Effector memory CD4-positive, alpha-beta T cell (primary cell): ENCODE measurements around the gene FXYD6.
A peak's percentile ranks its signal among the peaks of the same experiment; 100 is the strongest.
"Not testable (repeated sequence)": the region's sequence is repeated elsewhere in the genome, so short reads cannot be mapped to it uniquely, and the experiment has no call there.

Source experiments
- DNase-seq, 3 donors: peaks; one replicate each; pipeline ENCODE4 v3.0.0-alpha.2; 2020
- H3K27ac ChIP-seq: 2 replicates; pipeline ENCODE4 v1.7.0; 2013; ENCODE audit warnings: mild to moderate bottlenecking, low read length, moderate library complexity; ENCODE audit not compliant: insufficient read depth, poor library complexity, severe bottlenecking
- H3K27me3 ChIP-seq: replicated peaks from 2 replicates; pipeline ENCODE4 v1.7.0; 2013; ENCODE audit warnings: mild to moderate bottlenecking, low read length; ENCODE audit not compliant: insufficient read depth, control insufficient read depth, poor library complexity, severe bottlenecking
- H3K36me3 ChIP-seq: 2 replicates; pipeline ENCODE4 v1.7.0; 2013; ENCODE audit warnings: mild to moderate bottlenecking, low read length, moderate library complexity; ENCODE audit not compliant: control insufficient read depth, insufficient read depth
- H3K4me1 ChIP-seq: 2 replicates; pipeline ENCODE4 v1.7.0; 2013; ENCODE audit warnings: low read length, mild to moderate bottlenecking; ENCODE audit not compliant: control insufficient read depth, insufficient read depth, poor library complexity, severe bottlenecking
- H3K4me3 ChIP-seq: 2 replicates; pipeline ENCODE4 v1.7.0; 2013; ENCODE audit warnings: low read length, low read depth, mild to moderate bottlenecking; ENCODE audit not compliant: insufficient read depth, poor library complexity, severe bottlenecking
- H3K9me3 ChIP-seq: 2 replicates; pipeline ENCODE4 v1.7.0; 2013; ENCODE audit warnings: mild to moderate bottlenecking, low read length, moderate library complexity; ENCODE audit not compliant: control insufficient read depth
- total RNA-seq, 3 donors: gene quantifications; one replicate each; lab custom pipeline; 2026; lab: John Stamatoyannopoulos, UW

FXYD6 gene
- 0 to 0.19 (median 0.09) reads per million in 3 donors for total RNA-seq

GRCh38 chr11:117876341-117877119, at the start of gene FXYD6:
FXYD6 (minus strand) TSS chr11:117876658; CDS start chr11:117842776, 33,882 bp downstream.
- Histone ChIP-seq H3K36me3 (no peaks in the 10 kb centered on the region), H3K9me3 (no peaks in the 10 kb centered on the region), H3K4me1 (peaks cover 24% of the 10 kb centered on the region), H3K27ac (no peak within 1 kb of the TSS), H3K4me3 (peak within 1 kb of the TSS; percentile 62), H3K27me3 (peaks cover 23% of the 10 kb centered on the region)
- DNase-seq, result no peak

DNA sequence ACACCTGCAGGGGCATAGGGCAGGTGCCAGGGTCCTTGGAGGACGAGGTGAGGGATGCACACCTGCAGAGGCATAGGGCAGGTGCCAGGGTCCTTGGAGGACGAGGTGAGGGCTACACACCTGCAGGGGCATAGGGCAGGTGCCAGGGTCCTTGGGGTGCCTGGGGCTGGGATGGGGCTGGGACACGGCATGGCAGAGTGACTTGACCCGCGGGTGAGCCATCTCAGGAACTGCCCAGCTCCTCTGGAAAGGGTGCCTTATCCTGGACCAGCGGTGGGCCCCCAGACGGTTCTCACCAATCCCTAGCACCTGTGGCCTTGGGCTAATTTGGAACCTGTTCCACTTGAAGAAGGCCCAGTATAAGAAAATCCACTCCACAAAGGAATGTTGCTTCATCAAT, 49.7 kb upstream of the FXYD6 start:
- not testable (repeated sequence) for H3K9me3 ChIP-seq, H3K4me3 ChIP-seq, H3K27ac ChIP-seq, H3K36me3 ChIP-seq, H3K27me3 ChIP-seq, DNase-seq
- H3K4me1 ChIP-seq, result peaks cover 20% of the 10 kb centered on the region

GRCh38 chr11:117925198-117925925, 48.9 kb upstream of the FXYD6 start:
- no peak overlapping the region for H3K4me3 ChIP-seq
- peaks cover 12% of the 10 kb centered on the region for H3K4me1 ChIP-seq
- no peaks in the 10 kb centered on the region for H3K36me3 ChIP-seq
- no peaks in the 10 kb centered on the region for H3K9me3 ChIP-seq
- no peak overlapping the region for H3K27ac ChIP-seq
- no peak for DNase-seq
- no peaks in the 10 kb centered on the region for H3K27me3 ChIP-seq

DNA sequence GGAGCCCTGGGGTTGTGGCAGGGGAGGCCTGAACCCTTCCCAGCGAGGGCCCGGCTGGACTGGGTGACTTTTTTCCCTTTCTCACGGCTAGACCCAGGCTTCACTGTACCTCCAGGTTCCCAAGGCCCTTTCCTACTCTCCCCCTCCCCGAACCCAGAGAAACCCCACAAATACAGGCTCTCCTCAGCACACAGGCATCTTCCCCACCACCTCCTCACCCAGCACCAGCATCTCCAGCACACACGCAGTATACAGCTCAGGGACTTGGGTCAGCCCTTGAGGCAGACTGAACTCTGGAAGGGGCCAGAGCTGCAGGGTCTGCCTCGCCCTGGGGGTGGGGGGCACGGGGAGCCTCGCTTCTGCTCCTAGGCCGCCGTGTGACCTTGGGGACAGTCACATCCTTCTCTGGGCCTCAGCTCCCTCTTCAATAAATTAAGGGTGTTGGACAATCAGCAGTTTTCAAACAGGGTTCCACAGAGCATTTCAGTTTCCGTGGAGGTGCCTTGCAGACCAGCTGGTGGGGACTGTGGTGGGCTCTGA, 48.2 kb upstream of the FXYD6 start:
- no peaks in the 10 kb centered on the region for H3K27me3 ChIP-seq
- DNase-seq, result no peak
- H3K27ac ChIP-seq, result no peak overlapping the region
- H3K36me3 ChIP-seq, result no peaks in the 10 kb centered on the region
- H3K9me3 ChIP-seq, result no peaks in the 10 kb centered on the region
- peaks cover 6% of the 10 kb centered on the region for H3K4me1 ChIP-seq
- no peak overlapping the region for H3K4me3 ChIP-seq

- no peak for DNase-seq
- Histone ChIP-seq H3K27me3 (no peaks in the 10 kb centered on the region), H3K9me3 (no peaks in the 10 kb centered on the region), H3K4me3 (no peak overlapping the region), H3K36me3 (no peaks in the 10 kb centered on the region), H3K27ac (no peak overlapping the region), H3K4me1 (no peaks in the 10 kb centered on the region)
Measured at GRCh38 chr11:117923773-117924172, 47.3 kb upstream of the FXYD6 start.

DNA sequence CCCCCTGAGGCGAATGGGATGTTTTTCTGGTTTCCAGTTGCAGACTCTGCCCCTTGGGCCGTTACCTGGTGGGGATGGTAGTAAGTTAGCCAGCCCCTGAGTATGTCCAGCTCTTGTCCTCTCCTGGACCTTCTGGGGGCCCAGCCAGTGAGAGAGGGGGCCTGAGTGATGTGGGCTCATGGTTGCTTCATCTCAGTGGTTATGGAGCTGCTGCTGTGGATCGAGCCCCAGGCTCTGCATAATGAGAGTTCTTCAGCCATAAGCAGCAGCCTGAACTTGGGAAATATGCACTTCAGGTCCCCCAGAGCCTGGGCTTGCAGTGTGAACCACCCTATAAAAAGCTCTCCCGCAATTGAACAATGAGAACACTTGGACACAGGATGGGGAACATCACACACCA, 46.8 kb upstream of the FXYD6 start:
- no peaks in the 10 kb centered on the region for H3K9me3 ChIP-seq
- no peak overlapping the region for H3K27ac ChIP-seq
- no peaks in the 10 kb centered on the region for H3K36me3 ChIP-seq
- no peak overlapping the region for H3K4me3 ChIP-seq
- no peaks in the 10 kb centered on the region for H3K4me1 ChIP-seq
- no peaks in the 10 kb centered on the region for H3K27me3 ChIP-seq
- no peak for DNase-seq

DNA sequence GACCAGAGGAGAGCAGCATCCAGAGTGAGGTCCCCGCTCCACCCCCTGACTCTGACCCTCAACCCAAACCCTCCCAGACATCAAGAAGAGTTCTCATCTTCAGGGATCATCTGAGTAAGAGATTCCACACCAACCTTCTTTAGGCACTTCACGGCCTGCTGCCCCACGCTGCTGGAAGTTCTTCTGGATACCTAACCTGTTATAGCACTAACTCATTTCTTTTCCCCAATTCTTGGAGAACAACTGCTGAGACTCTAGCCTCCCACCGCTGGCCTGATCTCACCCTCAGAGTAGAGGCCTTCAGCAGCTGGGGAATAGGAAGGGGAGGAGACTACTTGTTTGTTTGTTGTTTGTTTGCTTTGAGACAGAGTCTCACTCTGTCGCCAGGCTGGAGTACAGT, 45.4 kb upstream of the FXYD6 start:
- no peak for DNase-seq
- Histone ChIP-seq H3K4me1 (no peaks in the 10 kb centered on the region), H3K36me3 (no peaks in the 10 kb centered on the region), H3K9me3 (no peaks in the 10 kb centered on the region), H3K27ac (no peak overlapping the region), H3K4me3 (no peak overlapping the region), H3K27me3 (no peaks in the 10 kb centered on the region)

GRCh38 chr11:117921456-117921855, 45.0 kb upstream of the FXYD6 start:
- no peaks in the 10 kb centered on the region for H3K9me3 ChIP-seq
- no peaks in the 10 kb centered on the region for H3K4me1 ChIP-seq
- no peak for DNase-seq
- H3K27ac ChIP-seq, result no peak overlapping the region
- H3K36me3 ChIP-seq, result no peaks in the 10 kb centered on the region
- H3K27me3 ChIP-seq, result no peaks in the 10 kb centered on the region
- H3K4me3 ChIP-seq, result no peak overlapping the region

DNA sequence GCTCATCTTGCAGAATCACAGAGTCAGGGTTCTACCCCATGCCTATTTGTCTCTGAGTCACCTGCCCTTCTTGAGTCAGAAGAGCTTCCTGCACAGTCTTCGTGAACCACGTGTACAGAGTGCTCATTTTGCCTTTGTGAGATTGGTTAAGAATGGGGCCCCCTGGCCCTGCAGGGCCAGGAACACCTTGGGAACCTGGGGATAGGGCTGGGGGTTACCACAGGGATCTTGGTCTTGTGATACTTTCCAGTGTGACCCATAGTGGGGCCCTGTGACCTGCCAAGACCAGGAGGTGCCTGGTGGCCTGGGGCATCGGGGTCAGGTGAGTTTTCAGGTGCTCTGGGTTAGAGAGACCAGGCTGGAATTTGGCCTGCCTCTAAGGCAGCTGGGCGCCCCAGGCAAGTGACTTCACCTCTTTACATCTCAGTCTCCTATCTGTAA, 43.3 kb upstream of the FXYD6 start:
- no peak overlapping the region for H3K27ac ChIP-seq
- no peaks in the 10 kb centered on the region for H3K9me3 ChIP-seq
- no peak overlapping the region for H3K4me3 ChIP-seq
- H3K27me3 ChIP-seq, result no peaks in the 10 kb centered on the region
- DNase-seq, result no peak
- H3K36me3 ChIP-seq, result no peaks in the 10 kb centered on the region
- no peaks in the 10 kb centered on the region for H3K4me1 ChIP-seq

DNA sequence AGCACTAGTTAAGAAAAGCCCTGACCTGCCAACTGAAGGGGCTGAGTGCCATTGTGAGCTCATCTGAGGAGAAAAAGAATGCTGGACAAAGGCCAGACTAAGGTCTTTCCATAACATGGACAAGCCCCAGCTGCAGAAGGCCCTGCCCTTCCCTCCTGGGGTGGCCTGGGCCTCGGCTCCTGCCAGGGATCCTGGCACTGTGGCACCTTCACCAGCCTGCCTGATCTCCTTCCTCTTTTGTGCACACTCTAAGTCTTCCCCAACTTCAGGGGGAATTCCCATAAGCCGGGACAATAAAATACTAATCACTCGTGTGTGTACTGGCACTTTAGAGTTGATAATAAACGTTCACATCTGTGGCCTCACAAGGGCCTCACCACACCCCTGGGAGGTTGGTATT, 42.9 kb upstream of the FXYD6 start:
- DNase-seq, result no peak
- Histone ChIP-seq H3K36me3 (no peaks in the 10 kb centered on the region), H3K27ac (no peak overlapping the region), H3K4me3 (no peak overlapping the region), H3K27me3 (no peaks in the 10 kb centered on the region), H3K9me3 (no peaks in the 10 kb centered on the region), H3K4me1 (no peaks in the 10 kb centered on the region)
